ENCODE data around the gene TLE3. TPM values are rescaled to one million over a fixed set of nuclear protein-coding genes. Genes with fewer than 3 reads are reported as not detected.

TLE3 gene
- polyA plus RNA-seq, 1 experiment = 3.7 TPM

DNA sequence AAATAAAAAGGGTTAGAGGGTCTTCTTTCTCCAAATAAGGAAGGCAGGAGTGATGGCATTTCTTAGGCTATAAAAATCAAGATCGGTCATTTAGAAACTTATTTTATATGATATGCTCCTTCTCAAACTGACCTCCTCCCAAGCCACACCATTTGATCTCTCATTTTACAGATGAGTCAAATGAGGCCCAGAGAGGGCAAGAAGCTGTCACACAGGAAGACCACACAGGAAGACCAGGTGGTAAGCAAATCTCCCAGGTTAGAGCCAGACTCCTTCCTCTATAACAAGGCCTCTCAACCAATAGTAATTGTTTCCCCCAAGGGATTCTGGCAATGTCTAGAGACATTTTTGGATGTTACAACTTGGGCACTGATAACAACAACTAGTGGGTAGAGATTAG, 13.8 kb downstream of the TLE3 start:
- H3K36me3 ChIP-seq (ENCODE audit: control insufficient read depth, insufficient read depth, low read length) = peaks cover 5% of the 10 kb centered on the region; the same call in 1 of the 2 replicates
- TF ChIP-seq, protein P1, sequence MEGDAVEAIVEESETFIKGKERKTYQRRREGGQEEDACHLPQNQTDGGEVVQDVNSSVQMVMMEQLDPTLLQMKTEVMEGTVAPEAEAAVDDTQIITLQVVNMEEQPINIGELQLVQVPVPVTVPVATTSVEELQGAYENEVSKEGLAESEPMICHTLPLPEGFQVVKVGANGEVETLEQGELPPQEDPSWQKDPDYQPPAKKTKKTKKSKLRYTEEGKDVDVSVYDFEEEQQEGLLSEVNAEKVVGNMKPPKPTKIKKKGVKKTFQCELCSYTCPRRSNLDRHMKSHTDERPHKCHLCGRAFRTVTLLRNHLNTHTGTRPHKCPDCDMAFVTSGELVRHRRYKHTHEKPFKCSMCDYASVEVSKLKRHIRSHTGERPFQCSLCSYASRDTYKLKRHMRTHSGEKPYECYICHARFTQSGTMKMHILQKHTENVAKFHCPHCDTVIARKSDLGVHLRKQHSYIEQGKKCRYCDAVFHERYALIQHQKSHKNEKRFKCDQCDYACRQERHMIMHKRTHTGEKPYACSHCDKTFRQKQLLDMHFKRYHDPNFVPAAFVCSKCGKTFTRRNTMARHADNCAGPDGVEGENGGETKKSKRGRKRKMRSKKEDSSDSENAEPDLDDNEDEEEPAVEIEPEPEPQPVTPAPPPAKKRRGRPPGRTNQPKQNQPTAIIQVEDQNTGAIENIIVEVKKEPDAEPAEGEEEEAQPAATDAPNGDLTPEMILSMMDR (IDR thresholded peaks at IDR 0.05; ENCODE audit: insufficient read depth, low read depth, low read length) = no peak
- ChIA-PET POLR2A (no interaction called here), CTCF (no interaction called here)
- no peak overlapping the region for H3K4me3 ChIP-seq (ENCODE audit: low read depth, low read length)
- no peak for DNase-seq (ENCODE audit: low read depth)
- no peaks in the 10 kb centered on the region for H3K27me3 ChIP-seq (ENCODE audit: control insufficient read depth, insufficient read depth, low read length)

- Histone ChIP-seq H3K27me3 (ENCODE audit: control insufficient read depth, insufficient read depth, low read length) (no peaks in the 10 kb centered on the region), H3K4me3 (ENCODE audit: low read depth, low read length) (no peak overlapping the region), H3K36me3 (ENCODE audit: control insufficient read depth, insufficient read depth, low read length) (peaks cover 5% of the 10 kb centered on the region; the same call in 1 of the 2 replicates)
- DNase-seq (ENCODE audit: low read depth) = no peak
- TF ChIP-seq, protein P1 (IDR thresholded peaks at IDR 0.05; ENCODE audit: insufficient read depth, low read depth, low read length) = no peak
- POLR2A ChIA-PET = no interaction called here
- CTCF ChIA-PET = no interaction called here
Measured at GRCh38 chr15:70083418-70083817, 14.3 kb downstream of the TLE3 start.

DNA sequence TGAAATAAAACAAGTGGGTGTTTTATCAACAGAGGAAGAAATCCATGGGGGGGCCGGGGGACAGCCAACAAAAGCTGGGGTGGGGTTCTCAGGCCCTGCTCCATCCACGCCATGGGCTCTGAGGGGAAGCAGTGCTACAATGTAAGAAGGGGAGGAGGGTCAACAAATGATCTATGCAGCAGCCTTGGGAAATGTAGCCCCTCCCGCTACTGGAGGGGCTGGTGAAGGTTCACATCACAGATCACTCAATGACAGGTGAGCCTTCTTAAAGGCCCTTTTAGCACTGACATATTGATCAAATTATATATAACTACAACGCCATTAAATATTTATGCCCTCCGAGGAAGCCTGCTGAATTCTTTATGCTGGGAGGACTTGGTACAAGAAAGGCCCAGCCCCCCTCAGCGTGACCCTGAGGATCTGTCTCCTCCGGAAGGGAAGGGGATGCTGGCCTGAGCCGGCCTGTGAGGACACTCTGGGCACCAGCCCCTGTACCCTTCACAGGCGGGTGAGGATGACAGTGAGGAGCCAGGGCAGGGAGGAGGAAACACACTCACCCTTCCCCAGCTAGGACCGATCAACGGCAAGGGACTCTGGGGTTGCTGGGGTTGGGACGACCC, 15.3 kb downstream of the TLE3 start:
- CTCF ChIA-PET = no interaction called here

GRCh38 chr15:70081612-70082011, 16.1 kb downstream of the TLE3 start:
- DNase-seq (ENCODE audit: low read depth) = no peak
- POLR2A ChIA-PET = no interaction called here
- Histone ChIP-seq H3K27me3 (ENCODE audit: control insufficient read depth, insufficient read depth, low read length) (no peaks in the 10 kb centered on the region), H3K4me3 (ENCODE audit: low read depth, low read length) (no peak overlapping the region), H3K36me3 (ENCODE audit: control insufficient read depth, insufficient read depth, low read length) (peaks cover 5% of the 10 kb centered on the region; the same call in 1 of the 2 replicates)
- CTCF ChIA-PET = no interaction called here
- TF ChIP-seq, protein P1 (IDR thresholded peaks at IDR 0.05; ENCODE audit: insufficient read depth, low read depth, low read length) = no peak

More for the DNA sequence above, 15.3 kb downstream of the TLE3 start:
- Histone ChIP-seq H3K36me3 (ENCODE audit: control insufficient read depth, insufficient read depth, low read length) (peaks cover 5% of the 10 kb centered on the region; the same call in 1 of the 2 replicates), H3K4me3 (ENCODE audit: low read depth, low read length) (no peak overlapping the region), H3K27me3 (ENCODE audit: control insufficient read depth, insufficient read depth, low read length) (no peaks in the 10 kb centered on the region)
- POLR2A ChIA-PET = no interaction called here
- DNase-seq (ENCODE audit: low read depth) = no peak
- TF ChIP-seq, protein P1 (IDR thresholded peaks at IDR 0.05; ENCODE audit: insufficient read depth, low read depth, low read length) = no peak

GRCh38 chr15:70080347-70080746, 17.4 kb downstream of the TLE3 start:
- no peak for DNase-seq (ENCODE audit: low read depth)
- Histone ChIP-seq H3K4me3 (ENCODE audit: low read depth, low read length) (no peak overlapping the region), H3K36me3 (ENCODE audit: control insufficient read depth, insufficient read depth, low read length) (peaks cover 6% of the 10 kb centered on the region; the same call in 1 of the 2 replicates), H3K27me3 (ENCODE audit: control insufficient read depth, insufficient read depth, low read length) (no peaks in the 10 kb centered on the region)
- ChIA-PET CTCF (no interaction called here), POLR2A (interaction anchor here (0.5 kb wide), 1 partner anchor 31 kb away, joined by 5 read pairs; no protein-coding TSS in a partner anchor)
- TF ChIP-seq, protein P1 (IDR thresholded peaks at IDR 0.05; ENCODE audit: insufficient read depth, low read depth, low read length) = no peak

Measured in BJ (cell line).